Esophagus muscularis mucosa (tissue), 4 donors: ENCODE measurements around the gene SOX10. TPM values are rescaled to one million over a fixed set of nuclear protein-coding genes. Genes with fewer than 3 reads are reported as not detected.
"Not testable (repeated sequence)": the region's sequence is repeated elsewhere in the genome, so short reads cannot be mapped to it uniquely, and the experiment has no call there.

Experiments
- DNase-seq: peaks from one replicate; pipeline ENCODE4 v3.0.0-alpha.2; 2017; ENCODE audit errors: extremely low spot score
- H3K27ac ChIP-seq, 4 donors: fragments of 200-600 bp; sonication (generic); replicated peaks in 1 of 4; 1 replicate in 3 of 4; 2 replicates in 1 of 4; pipeline ENCODE4 v1.5.1; 2016 to 2019; ENCODE audit warnings: mild to moderate bottlenecking in 1 of 4
- H3K27me3 ChIP-seq, 4 donors: fragments of 200-600 bp; sonication (generic); one replicate each; pipeline versions ENCODE4 v1.5.1 to v1.6.0; 2016 to 2019
- H3K36me3 ChIP-seq, 4 donors: fragments of 200-600 bp; sonication (generic); one replicate each; pipeline ENCODE4 v1.5.1; 2016 to 2019
- H3K4me1 ChIP-seq, 4 donors: fragments of 200-600 bp; sonication (generic); one replicate each; pipeline ENCODE4 v1.5.1; 2016 to 2019
- H3K4me3 ChIP-seq, 4 donors: fragments of 200-600 bp; sonication (generic); 1 replicate in 2 of 4; 2 replicates in 2 of 4; pipeline ENCODE4 v1.5.1; 2016 to 2019; ENCODE audit warnings: mild to moderate bottlenecking in 4 of 4, moderate library complexity in 1 of 4
- H3K9me3 ChIP-seq, 4 donors: fragments of 200-600 bp; sonication (generic); 1 replicate in 3 of 4; 2 replicates in 1 of 4; pipeline ENCODE4 v1.5.1; 2016 to 2019
- CTCF ChIP-seq, 3 experiments: fragments of 200-600 bp in 2 of 3; fragments of 450-650 bp in 1 of 3; sonication (generic) in 2 of 3; IDR thresholded peaks; one replicate each; pipeline ENCODE4 v1.5.1; 2017 to 2019; ENCODE audit warnings: antibody characterized with exemption in 3 of 3, mild to moderate bottlenecking in 2 of 3, moderate library complexity in 1 of 3
- EP300 ChIP-seq: sonication (generic); formaldehyde crosslinking; IDR thresholded peaks from one replicate; pipeline ENCODE4 v1.6.1; 2017; ENCODE audit warnings: antibody characterized with exemption
- POLR2A ChIP-seq: fragments of 450-650 bp; IDR thresholded peaks from one replicate; pipeline ENCODE4 v1.6.1; 2017; ENCODE audit warnings: antibody characterized with exemption, moderate library complexity, mild to moderate bottlenecking, low read depth
- POLR2AphosphoS5 ChIP-seq, 2 donors: sonication (generic); formaldehyde crosslinking; IDR thresholded peaks; one replicate each; pipeline ENCODE4 v1.6.1; 2017; ENCODE audit warnings: antibody characterized with exemption in 2 of 2
- WGBS: methylation state at CpG from one replicate; pipeline ENCODE4 v1.1.5; 2018; 5-methylcytosine and 5-hydroxymethylcytosine counted together
- intact Hi-C: fragments of 100-400 bp; cut with DNase I; formaldehyde crosslinking; loops from one replicate; pipeline ENCODE4 v1.15.1; 2023
- total RNA-seq, 4 donors: library from RNA; depleted of rRNA; stranded (reverse); fragments of >200 nt; gene quantifications; one replicate each; pipeline versions ENCODE4 v1.1.0 to v1.2.1, GENCODE V29; 2016

SOX10 gene
- total RNA-seq, 4 donors from 2014 or later, result 10.3 to 29.5 (median 17.7) TPM

GRCh38 chr22:37976547-37976946 lies 7.8 kb downstream of the SOX10 start:
- intact Hi-C loops, result no loop called here
- Histone ChIP-seq H3K27me3 (no peaks in the 10 kb centered on the region), H3K4me3 (no peak overlapping the region), H3K9me3 (no peaks in the 10 kb centered on the region), H3K4me1 (peaks cover 0 to 5% (median 0%) of the 10 kb centered on the region in 4 donors), H3K27ac (no peak overlapping the region), H3K36me3 (peaks cover 6 to 50% (median 15%) of the 10 kb centered on the region in 4 donors)
- no peak for DNase-seq
- 72% methylated on average over 4 of the region's 4 CpGs for WGBS
- TF ChIP-seq EP300 (no peak), CTCF (IDR thresholded peaks at IDR 0.05) (no peak), POLR2A (no peak), POLR2AphosphoS5 (IDR thresholded peaks at IDR 0.05) (no peak)

- peaks cover 6 to 50% (median 15%) of the 10 kb centered on the region in 4 donors for H3K36me3 ChIP-seq
- H3K4me3 ChIP-seq, H3K27ac ChIP-seq, intact Hi-C loops, H3K9me3 ChIP-seq, H3K4me1 ChIP-seq, DNase-seq, H3K27me3 ChIP-seq: not testable (repeated sequence)
- WGBS, result 96% methylated on average over 8 of the region's 8 CpGs
Observed at GRCh38 chr22:37976022-37976421, 8.3 kb downstream of the SOX10 start.

- intact Hi-C loops, result no loop called here
- 78% methylated on average over 2 of the region's 2 CpGs for WGBS
Observed at GRCh38 chr22:37975153-37975552, 9.2 kb downstream of the SOX10 start.

DNA sequence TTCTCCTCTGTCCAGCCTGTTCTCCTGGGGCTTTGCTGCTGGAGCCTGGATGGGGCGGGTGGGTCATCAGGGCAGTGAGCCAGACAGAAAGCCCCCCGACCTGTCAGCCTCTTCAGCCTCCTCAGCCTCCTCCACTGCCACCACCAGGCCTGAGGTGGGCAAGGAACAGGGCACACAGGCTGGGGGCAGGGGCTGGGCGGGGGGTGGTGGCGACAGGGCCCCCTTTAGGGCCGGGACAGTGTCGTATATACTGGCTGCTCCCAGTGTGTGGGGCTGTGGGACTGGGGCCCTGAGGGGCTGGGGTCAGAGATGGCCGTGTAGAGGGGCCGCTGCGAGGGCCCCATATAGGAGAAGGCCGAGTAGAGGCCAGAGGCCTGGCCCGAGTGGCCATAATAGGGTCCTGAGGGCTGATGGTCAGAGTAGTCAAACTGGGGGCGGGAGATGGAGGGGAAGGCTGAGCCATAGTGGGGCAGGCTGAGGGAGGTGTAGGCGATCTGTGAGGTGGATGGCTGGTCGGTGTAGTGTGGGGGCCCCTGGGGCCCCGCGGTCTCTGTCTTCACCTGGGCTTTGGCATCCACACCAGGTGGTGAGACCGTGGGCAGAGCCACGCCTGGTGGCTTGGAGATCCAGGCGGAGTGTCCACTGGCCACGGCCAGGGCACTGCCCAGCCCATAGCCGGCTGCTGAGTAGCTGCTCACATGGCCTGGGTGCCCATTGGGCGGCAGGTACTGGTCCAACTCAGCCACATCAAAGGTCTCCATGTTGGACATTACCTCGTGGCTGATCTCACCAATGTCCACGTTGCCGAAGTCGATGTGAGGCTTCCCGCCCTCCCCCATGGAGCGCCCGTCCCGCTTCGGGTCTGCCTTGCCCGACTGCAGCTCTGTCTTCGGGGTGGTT lies 10.8 kb downstream of the SOX10 start:
- H3K4me1 ChIP-seq, result peaks cover 0 to 5% (median 0%) of the 10 kb centered on the region in 4 donors
- 93% methylated on average over 24 of the region's 33 CpGs for WGBS
- H3K36me3 ChIP-seq, result peaks cover 9 to 60% (median 21%) of the 10 kb centered on the region in 4 donors
- intact Hi-C loops, result no loop called here
- no peak overlapping the region for H3K27ac ChIP-seq
- TF ChIP-seq CTCF (IDR thresholded peaks at IDR 0.05) (no peak), EP300 (no peak), POLR2A (no peak), POLR2AphosphoS5 (IDR thresholded peaks at IDR 0.05) (no peak)
- no peak for DNase-seq
- no peak overlapping the region for H3K4me3 ChIP-seq
- no peaks in the 10 kb centered on the region for H3K9me3 ChIP-seq
- no peaks in the 10 kb centered on the region for H3K27me3 ChIP-seq

More at GRCh38 chr22:37975153-37975552, 9.2 kb downstream of the SOX10 start:
- DNase-seq, result no peak
- Histone ChIP-seq H3K9me3 (no peaks in the 10 kb centered on the region), H3K27me3 (no peaks in the 10 kb centered on the region), H3K4me3 (no peak overlapping the region), H3K27ac (no peak overlapping the region), H3K4me1 (peaks cover 0 to 5% (median 0%) of the 10 kb centered on the region in 4 donors), H3K36me3 (peaks cover 6 to 50% (median 15%) of the 10 kb centered on the region in 4 donors)
- TF ChIP-seq CTCF (IDR thresholded peaks at IDR 0.05), result no peak
- no peak for TF ChIP-seq EP300

GRCh38 chr22:37972527-37972926 lies 11.8 kb downstream of the SOX10 start:
- intact Hi-C loops, result no loop called here
- DNase-seq, result no peak
- H3K27me3 ChIP-seq, result no peaks in the 10 kb centered on the region
- no peak overlapping the region for H3K4me3 ChIP-seq
- H3K4me1 ChIP-seq, result peaks cover 0 to 8% (median 0%) of the 10 kb centered on the region in 4 donors
- 53% methylated on average over 3 of the region's 3 CpGs for WGBS
- H3K36me3 ChIP-seq, result peaks cover 19 to 67% (median 28%) of the 10 kb centered on the region in 4 donors
- no peaks in the 10 kb centered on the region for H3K9me3 ChIP-seq
- no peak overlapping the region for H3K27ac ChIP-seq
- TF ChIP-seq POLR2AphosphoS5 (IDR thresholded peaks at IDR 0.05), result no peak
- no peak for TF ChIP-seq EP300
- no peak for TF ChIP-seq POLR2A
- TF ChIP-seq CTCF (IDR thresholded peaks at IDR 0.05), result no peak
